K562 (cell line): Measurements from ENCODE around the gene CABP7. TPM values are rescaled to one million over a fixed set of nuclear protein-coding genes. Genes with fewer than 3 reads are reported as not detected.

Source experiments
- ATAC-seq: fragments of 200-7000 bp; cut with Tn5 transposase; 3 replicates; pipeline ENCODE4 v1.9.1; 2020; ENCODE audit warnings: moderate library complexity
- BruUV-seq: library from RNA; stranded (reverse); fragments of 400-500 nt; replicated peaks from 2 replicates; lab custom pipeline; 2021; lab: Mats Ljungman, UMichigan
- CTCF ChIA-PET: fragments of 300-600 bp; formaldehyde crosslinking; extraction: SDS; loops from one replicate; lab custom pipeline; 2021; ENCODE audit warnings: low intra/inter-chr PET ratio; lab: Yijun Ruan, JAX
- POLR2A ChIA-PET: fragments of 300-600, 350-650 bp; sonication (Branson Sonifier 250); formaldehyde crosslinking; extraction: SDS; loops from one replicate; lab custom pipeline; 2021; ENCODE audit warnings: antibody characterized with exemption, inconsistent platforms; lab: Yijun Ruan, JAX
- DNase-seq, 4 experiments: peaks; one replicate each; pipeline versions ENCODE4 v3.0.0 to v3.0.0-alpha.2; 2011 to 2018; ENCODE audit warnings: low spot score in 3 of 4, mixed read lengths in 3 of 4; ENCODE audit errors: extremely low read depth in 1 of 4
- FAIRE-seq: peaks from 2 replicates; lab custom pipeline; 2011; peaks lifted over from hg19 to GRCh38; lab: Jason Lieb, UNC
- H2AFZ ChIP-seq: 2 replicates; pipeline ENCODE4 v1.6.0; 2011; ENCODE audit warnings: low read depth, low read length, control low read depth, inconsistent platforms
- H3K27ac ChIP-seq: fragments of 200-600 bp; 3 replicates; pipeline ENCODE4 v1.8.0; 2011; ENCODE audit warnings: low read depth, mild to moderate bottlenecking, control low read depth, inconsistent platforms, low read length, moderate library complexity, mixed read lengths; ENCODE audit errors: extremely low read depth
- H3K27me3 ChIP-seq, 2 experiments: fragments of 300-600 bp in 1 of 2; 2 replicates in 1 of 2; 3 replicates in 1 of 2; pipeline versions ENCODE4 v1.6.0 to v1.8.0; 2011; ENCODE audit warnings: inconsistent platforms in 2 of 2, low read length in 2 of 2, mild to moderate bottlenecking in 1 of 2, mixed read lengths in 1 of 2, moderate library complexity in 1 of 2; ENCODE audit not compliant: control insufficient read depth in 2 of 2, insufficient read depth in 2 of 2
- H3K36me3 ChIP-seq: fragments of 300-600 bp; 3 replicates; pipeline ENCODE4 v1.8.0; 2011; ENCODE audit warnings: mild to moderate bottlenecking, low read length, inconsistent platforms; ENCODE audit not compliant: control insufficient read depth, insufficient read depth
- H3K4me1 ChIP-seq, 2 experiments: fragments of 200-600 bp in 1 of 2; replicated peaks in 1 of 2; 2 replicates in 1 of 2; 3 replicates in 1 of 2; pipeline versions ENCODE4 v1.5.1 to v1.8.0; 2011; ENCODE audit warnings: inconsistent platforms in 2 of 2, low read length in 2 of 2, mild to moderate bottlenecking in 1 of 2, mixed read lengths in 1 of 2, moderate library complexity in 1 of 2; ENCODE audit not compliant: control insufficient read depth in 2 of 2, insufficient read depth in 2 of 2
- H3K4me2 ChIP-seq: 2 replicates; pipeline ENCODE4 v1.6.1; 2011; ENCODE audit warnings: low read length, control low read depth, inconsistent platforms, mixed read lengths; ENCODE audit not compliant: insufficient read depth
- H3K4me3 ChIP-seq: fragments of 200-600 bp; sonication (generic), shearing (Covaris generic); 2 replicates; pipeline ENCODE4 v1.5.1; 2016; ENCODE audit warnings: control low read depth, inconsistent platforms
- H3K79me2 ChIP-seq: fragments of 200-600 bp; 3 replicates; pipeline ENCODE4 v1.8.0; 2011; ENCODE audit warnings: low read length, inconsistent platforms; ENCODE audit not compliant: control insufficient read depth, insufficient read depth
- H3K9ac ChIP-seq, 2 experiments: 2 replicates each; pipeline versions ENCODE4 v1.6.0 to v1.6.1; 2011; ENCODE audit warnings: low read depth in 2 of 2, low read length in 2 of 2, control low read depth in 1 of 2, inconsistent platforms in 1 of 2, mild to moderate bottlenecking in 1 of 2, mixed read lengths in 1 of 2; ENCODE audit not compliant: insufficient read depth in 1 of 2
- H3K9me1 ChIP-seq: one replicate; pipeline ENCODE4 v1.6.0; 2011; ENCODE audit warnings: inconsistent platforms, mild to moderate bottlenecking, low read length, moderate library complexity; ENCODE audit not compliant: control insufficient read depth, insufficient read depth
- H3K9me3 ChIP-seq: replicated peaks from 2 replicates; pipeline ENCODE4 v1.5.1; 2011; ENCODE audit warnings: low read depth, low read length, inconsistent platforms; ENCODE audit not compliant: control insufficient read depth, insufficient read depth
- H4K20me1 ChIP-seq: replicated peaks from 2 replicates; pipeline ENCODE4 v1.6.1; 2011; ENCODE audit warnings: low read length, inconsistent platforms, mixed read lengths; ENCODE audit not compliant: control insufficient read depth, insufficient read depth
- REST ChIP-seq, 2 experiments: fragments of 450-650 bp; formaldehyde crosslinking in 1 of 2; IDR thresholded peaks; 2 replicates each; pipeline versions ENCODE4 v1.4.0 to v1.6.1; 2014 to 2020; ENCODE audit warnings: mild to moderate bottlenecking in 2 of 2, borderline replicate concordance in 1 of 2, low read depth in 1 of 2
- SAP30 ChIP-seq: fragments of 200-600 bp; sonication (generic); IDR thresholded peaks from 2 replicates; pipeline ENCODE4 v1.6.1; 2012; ENCODE audit warnings: borderline replicate concordance, low read depth, mild to moderate bottlenecking, moderate library complexity, low read length, control low read depth, inconsistent platforms; ENCODE audit not compliant: insufficient read depth, poor library complexity, severe bottlenecking
- WGBS: fragments of 100-300 bp; shearing (Covaris generic); methylation state at CpG from one replicate; pipeline ENCODE4 v1.1.6; 2016; ENCODE audit warnings: low coverage, mixed read lengths; ENCODE audit not compliant: insufficient coverage; ENCODE audit errors: missing lambda C conversion rate; 5-methylcytosine and 5-hydroxymethylcytosine counted together
- in situ Hi-C: fragments of 300-500 bp; cut with MboI; formaldehyde crosslinking; loops from 4 replicates; pipeline ENCODE4 v1.15.0; 2018; ENCODE audit warnings: inconsistent platforms, mixed read lengths
- intact Hi-C: fragments of 100-400 bp; cut with micrococcal nuclease; formaldehyde crosslinking; loops from 2 replicates; pipeline ENCODE4 v1.14.2; 2022
- polyA plus RNA-seq, 8 experiments: library from polyadenylated mRNA; depleted of rRNA in 4 of 8; stranded (reverse) in 5 of 8; unstranded in 3 of 8; fragments of >200 nt; fragmentation: Nextera tagmentation in 2 of 8; fragmentation: Illumina TruSeq in 1 of 8; extraction: Ambion mirVana in 2 of 8; extraction: Trizol in 1 of 8; gene quantifications; 2 replicates each; pipeline versions ENCODE4 v1.2.1 to v1.2.3, GENCODE V29; 2011 to 2014; ENCODE audit warnings: inconsistent platforms in 1 of 8, missing spikeins in 1 of 8
- total RNA-seq, 7 experiments: library from RNA; depleted of rRNA in 6 of 7; stranded (reverse); fragments of >200 nt in 6 of 7; fragmentation: Illumina TruSeq in 2 of 7; extraction: Trizol in 2 of 7; gene quantifications; 2 replicates each; pipeline versions ENCODE4 v1.2.1 to v1.2.3, GENCODE V29; 2011 to 2021; ENCODE audit warnings: low replicate concordance in 1 of 7

CABP7 gene
- total and polyA plus RNA-seq, 9 of the 15 experiments (the other 6 are each of a cell fraction or from before 2014, with no cell fraction given) = not detected

GRCh38 chr22:29713156-29713727, 6.6 kb upstream of the CABP7 start:
- 0% methylated on average over 6 of the region's 8 CpGs for WGBS
- Histone ChIP-seq H3K9ac (no peak overlapping the region), H2AFZ (no peak overlapping the region), H3K79me2 (no peaks in the 10 kb centered on the region), H3K9me1 (peaks cover 5% of the 10 kb centered on the region), H3K27ac (no peak overlapping the region), H3K4me3 (no peak overlapping the region), H3K4me2 (no peak overlapping the region), H3K27me3 (peaks cover 0 to 61% of the 10 kb centered on the region in 2 experiments; a peak in 3 of 5 replicates), H3K36me3 (no peaks in the 10 kb centered on the region), H3K4me1 (no peaks in the 10 kb centered on the region; a peak in 2 of 5 replicates), H4K20me1 (peaks cover 8% of the 10 kb centered on the region; the same call in 1 of the 2 replicates), H3K9me3 (no peaks in the 10 kb centered on the region)
- CTCF ChIA-PET = no interaction called here
- no peak for TF ChIP-seq SAP30
- no peak for TF ChIP-seq REST (IDR thresholded peaks at IDR 0.05; ENCODE audit: borderline replicate concordance)
- TF ChIP-seq REST (CRISPR knock-in tag; IDR thresholded peaks at IDR 0.05; ENCODE audit: low read depth) = no peak
- intact Hi-C loops (no loop called here), in situ Hi-C loops (no loop called here)
- no TSS peak for BruUV-seq
- POLR2A ChIA-PET = no interaction called here
- DNase-seq (no peak), FAIRE-seq (no peak), ATAC-seq (no peak)
